HG03342 (cell line): Measurements from ENCODE around the gene KLK8.

Source experiments
- ATAC-seq: cut with Tn5 transposase; IDR thresholded peaks from one replicate; pipeline ENCODE4 v1.9.1; 2021; ENCODE audit warnings: mild to moderate bottlenecking, moderate library complexity; ENCODE audit not compliant: unreplicated experiment

KLK8 gene

DNA sequence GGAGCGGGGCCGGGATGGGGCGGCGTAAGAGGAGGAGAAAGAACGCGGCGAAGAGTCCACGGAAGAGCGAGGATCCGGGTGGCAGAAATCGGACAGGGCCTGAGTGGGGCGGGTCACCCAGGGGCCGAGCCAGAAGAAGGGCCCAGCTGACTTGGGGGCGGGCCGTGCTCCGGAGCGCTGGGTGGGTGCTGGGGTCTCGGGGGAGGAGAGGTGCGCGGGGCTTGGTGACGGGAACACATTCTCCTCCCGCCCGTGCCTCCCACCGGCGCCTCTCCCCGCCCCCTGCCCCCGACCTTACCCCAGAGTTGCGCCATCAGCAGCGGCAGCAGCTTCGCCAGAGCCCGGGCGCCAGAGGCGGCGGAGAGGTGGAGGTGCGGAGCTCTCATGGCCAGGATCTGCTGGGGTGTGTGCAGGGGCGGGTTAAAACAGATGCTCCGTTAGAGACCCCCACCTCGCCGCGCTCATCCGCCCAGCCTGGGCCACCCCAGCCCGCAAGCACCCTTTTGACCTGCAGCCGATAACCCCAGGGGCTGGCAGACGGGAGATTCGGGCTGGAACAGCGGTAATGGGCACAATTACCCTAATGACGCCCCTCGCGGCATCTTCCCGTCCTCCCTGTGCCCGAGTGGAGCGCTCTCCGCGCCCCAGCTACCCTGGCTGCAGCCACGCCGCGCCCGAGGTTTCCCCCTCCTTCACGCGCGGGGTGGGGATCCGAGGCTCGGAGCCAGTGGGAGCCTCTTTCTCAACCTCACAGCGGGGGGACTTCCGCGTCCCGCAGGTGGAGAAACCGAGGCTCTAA, 17.5 kb upstream of the KLK8 start:
- no peak for ATAC-seq

DNA sequence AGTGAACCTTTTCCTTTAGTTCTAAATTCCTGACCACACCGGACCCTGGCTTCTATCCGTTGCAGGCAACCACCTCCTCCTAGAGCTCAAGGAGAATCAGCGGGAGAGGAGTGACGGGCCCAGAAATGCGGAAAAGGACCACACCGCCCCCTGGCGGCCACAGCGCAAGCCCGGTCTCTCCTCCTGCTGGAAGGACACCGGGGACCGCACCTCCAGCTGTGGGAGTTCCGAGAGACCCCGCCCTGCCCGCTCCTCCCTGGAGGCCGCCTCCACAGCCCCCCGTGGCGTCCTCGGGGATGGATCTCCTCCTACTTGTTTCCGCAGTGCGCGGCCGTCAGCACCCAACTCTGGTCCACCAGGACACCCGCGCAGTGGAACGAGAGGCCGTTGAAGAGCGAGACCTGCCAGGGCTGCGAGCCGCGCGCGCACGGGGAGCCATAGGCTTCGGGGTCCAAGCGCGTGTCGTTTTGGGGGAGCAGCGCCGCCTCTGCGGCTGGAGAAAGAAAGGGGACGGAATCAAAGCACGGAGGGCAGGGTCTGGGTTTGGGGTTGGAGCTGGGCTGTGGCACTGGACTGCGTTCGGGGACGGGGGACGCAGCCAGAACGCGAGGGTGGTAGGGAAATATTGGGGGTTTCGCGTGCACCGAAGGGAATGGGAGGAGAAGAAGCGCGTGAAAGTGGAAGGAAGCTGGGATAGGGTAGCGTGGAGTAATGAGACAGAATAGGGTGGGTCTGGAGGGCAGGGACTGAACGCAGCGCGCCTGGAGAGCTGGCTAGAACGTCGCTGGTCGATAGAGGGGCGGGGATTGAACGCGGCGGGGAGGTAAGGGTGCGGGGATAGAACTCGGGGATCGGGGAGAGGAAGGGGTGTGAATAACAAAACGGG, 15.6 kb upstream of the KLK8 start:
- ATAC-seq, result no peak

DNA sequence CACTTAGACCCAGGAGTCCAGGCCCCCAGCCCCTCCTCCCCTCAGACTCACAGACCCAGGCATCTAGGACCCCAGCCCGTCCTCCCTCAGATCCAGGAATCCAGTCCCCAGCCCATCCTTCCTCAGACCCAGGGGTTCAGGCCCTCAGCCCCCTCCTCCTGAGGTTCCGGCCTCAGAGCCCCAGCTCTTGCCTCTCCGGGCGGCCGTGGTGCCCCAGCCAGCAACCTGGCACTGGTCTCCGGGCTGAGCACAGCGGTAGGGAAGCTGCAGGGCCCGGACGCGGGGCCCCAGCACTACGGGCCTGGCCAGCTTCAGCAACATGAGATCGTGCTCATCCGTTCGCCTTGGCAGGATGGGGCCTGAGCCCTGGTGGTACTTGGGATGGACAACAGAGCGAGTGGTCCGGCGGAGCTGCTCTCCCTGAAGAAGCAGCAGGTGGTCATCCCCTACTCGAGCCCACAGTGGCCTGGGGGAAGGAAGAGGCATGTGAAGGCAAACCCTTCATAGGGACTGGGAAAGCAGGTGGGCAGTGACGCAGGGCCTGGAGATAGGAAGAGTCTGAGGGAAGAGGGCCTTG, 14.4 kb upstream of the KLK8 start:
- ATAC-seq, result no peak

DNA sequence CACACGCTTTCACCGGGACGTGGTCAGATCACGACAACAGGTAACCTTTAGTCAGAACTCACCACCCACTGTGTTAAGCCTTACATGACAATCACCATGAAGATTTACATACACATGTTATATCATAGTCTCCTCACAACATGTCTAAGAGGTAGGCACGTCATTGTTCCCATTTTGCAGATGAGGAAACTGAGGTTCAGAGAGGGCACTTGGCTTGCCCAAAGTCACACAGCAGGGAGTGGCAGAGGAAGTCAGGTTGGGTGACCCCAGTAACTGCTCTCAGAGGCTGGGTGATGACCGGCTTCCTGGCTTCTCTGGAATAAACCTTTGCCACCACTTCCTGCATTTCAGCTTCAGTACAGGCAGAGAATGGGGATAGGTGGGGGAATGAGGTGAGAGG, 12.8 kb upstream of the KLK8 start:
- ATAC-seq, result no peak

DNA sequence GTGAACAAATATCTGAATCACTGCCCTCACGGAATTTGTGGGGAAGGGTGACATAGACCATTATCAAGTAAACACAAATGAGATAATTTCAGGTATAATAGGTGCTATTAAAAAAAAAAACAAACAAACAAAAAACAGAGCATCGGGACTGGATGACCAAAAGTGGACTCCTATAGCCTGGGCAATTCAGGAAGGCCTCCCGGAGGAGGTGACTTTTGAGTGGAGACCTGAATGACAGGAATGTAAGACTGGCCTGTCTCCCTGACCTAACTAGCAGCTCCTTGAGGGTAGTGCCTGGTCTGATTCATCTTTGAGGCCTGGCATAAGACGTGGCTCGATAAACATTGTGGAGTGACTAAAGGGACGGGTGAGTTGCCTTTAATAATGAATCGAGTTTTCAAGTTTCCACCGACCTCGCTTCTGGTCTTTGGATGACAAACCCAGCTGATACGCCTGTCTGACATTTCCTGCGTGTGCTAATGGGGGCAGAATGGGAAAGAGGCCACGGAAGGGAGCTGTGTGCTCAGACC, 11.3 kb upstream of the KLK8 start:
- ATAC-seq, result no peak

DNA sequence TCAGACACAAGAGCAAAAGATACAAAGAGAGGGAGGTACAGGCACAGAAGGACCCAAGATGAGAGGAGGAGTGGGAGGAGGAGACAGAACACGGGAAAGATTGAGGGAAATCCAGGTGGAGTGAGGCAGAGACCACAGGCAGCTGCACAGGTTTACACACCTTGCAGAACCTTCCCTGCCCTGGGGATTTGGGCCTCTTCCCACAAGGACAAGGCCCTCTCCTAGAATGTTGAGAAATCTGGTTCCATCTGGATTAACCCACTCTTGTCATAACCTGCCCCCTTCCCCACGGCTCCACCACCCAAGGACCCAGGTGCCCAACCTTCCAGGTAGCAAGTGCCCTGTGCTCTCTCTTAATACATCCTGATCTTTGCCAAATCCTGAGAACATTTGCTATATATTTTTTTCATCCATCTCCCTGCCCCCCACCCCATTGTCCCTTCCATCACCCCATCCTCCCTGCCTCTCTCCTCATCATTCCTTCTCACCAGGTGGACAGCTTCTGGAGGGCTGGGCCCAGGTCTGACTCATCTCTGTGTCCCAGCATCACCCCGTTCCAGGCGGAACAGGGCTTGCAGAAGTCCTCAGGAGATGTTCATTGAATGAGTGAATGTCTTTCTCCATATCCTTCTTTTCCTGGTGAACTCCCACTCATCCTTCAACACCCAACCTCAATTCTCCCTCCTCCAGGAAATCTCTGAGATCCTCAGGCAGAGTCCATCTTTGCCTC, 8.8 kb upstream of the KLK8 start:
- ATAC-seq, result no peak

DNA sequence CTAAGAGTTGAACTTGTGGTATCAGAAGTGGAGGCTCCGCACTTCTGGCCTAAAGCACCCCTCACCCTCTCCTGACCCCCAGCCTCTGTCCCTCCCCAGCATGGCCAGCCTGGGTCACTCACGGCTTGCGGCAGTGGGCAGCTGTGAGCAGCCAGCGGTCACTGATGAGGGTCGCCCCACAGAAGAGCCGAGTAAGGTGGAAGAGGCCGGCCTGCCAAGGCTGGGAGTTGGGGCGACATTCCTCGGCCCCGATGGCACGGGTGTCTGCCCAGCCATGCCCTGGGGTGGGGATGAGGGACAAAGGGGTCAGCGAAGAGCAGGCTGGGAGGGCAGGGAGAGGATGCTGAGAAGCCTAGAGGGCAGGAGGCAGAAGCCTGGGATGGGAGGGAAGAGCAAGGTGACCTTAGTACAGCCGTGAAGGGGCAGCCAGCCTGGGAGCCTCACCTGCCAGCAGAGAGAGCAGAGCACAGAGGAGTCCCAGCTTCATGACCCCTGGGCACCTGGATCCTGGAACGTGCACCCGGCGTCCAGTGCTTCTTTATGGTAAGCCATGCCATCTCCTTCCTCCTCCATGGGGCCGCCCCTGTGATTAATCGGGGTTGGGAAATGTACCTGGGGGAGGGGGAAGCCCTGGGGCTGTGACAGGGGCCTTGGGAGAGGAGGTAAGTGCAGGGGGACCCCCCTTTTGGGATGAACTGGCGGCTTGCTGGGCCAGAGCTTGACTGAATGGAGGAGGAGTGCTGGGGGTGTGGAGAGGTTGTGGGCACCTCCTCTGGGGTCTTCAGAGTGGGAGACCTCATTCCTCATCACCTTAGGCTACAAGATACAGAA, 7.9 kb upstream of the KLK8 start:
- no peak for ATAC-seq

DNA sequence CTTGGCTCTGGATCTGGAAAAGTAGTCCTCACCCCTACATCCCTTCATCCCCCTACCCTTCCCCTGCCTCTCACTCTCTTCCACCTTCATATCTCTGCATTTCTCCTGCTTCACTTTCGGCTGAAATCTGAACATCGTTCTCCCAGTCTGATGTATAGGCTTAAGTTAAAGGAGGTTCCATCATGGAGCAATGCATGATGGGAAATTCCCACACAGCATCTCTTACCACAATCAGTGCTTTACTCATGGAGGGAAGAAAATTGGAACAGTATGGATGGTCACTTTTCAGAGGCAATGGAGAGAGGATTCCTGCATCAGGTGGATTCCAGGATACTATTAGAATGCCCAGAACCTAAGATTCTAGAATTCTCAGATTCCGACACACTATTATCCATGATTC, 6.1 kb upstream of the KLK8 start:
- ATAC-seq, result no peak

DNA sequence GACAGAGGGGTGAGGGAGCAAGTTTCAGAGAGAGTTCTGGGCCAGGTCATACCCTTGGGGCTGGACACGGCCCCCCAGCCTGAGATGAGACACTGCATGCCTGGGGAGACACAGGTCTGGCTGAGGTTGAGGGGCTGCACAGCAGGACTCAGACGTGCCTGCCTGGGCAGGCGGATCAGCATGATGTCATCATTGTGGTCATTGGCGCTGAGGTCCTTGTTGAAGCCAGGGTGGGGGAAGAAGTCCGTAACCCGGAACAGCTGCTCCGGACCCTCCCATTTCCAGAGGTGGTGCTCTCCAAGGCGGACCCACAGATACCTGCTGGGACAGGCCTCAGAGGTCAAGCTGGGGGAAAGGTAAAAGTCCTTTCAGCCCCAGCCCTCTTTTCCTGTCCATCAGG, 5.0 kb upstream of the KLK8 start:
- no peak for ATAC-seq

DNA sequence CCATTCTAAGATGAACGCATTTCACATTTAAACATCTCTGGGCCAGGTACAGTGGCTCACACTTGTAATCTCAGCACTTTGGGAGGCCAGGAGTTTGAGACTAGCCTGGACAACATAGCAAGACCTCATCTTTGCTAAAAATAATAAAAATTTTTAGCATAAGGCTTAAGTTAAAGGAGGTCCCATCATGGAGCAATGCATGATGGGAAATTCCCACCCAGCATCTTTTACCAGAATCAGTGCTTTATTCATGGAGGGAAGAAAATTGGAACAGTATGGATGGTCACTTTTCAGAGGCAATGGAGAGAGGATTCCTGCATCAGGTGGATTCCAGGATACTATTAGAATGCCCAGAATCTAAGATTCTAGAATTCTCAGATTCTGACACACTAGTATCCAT, 3.8 kb upstream of the KLK8 start:
- ATAC-seq, result no peak

DNA sequence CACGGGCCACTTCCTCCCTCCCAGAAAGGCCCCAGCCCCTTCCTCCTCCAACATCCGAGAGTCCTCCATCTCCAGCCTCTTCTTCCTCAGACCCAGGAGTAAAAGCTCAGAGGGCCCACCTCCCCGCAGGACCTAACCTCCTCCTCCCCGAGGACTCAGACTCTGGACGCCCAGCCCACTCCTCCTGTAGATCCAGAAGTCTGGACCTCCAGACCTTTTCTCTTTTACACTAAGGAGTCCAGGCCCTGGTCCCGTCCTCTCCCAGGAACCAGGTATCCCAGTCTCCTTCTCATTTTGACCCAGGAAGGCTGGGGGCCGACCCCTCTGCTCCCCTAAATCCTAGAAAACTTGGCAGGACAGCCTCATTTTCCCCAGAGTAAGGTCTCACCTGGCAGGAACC, 1.9 kb upstream of the KLK8 start:
- no peak for ATAC-seq

DNA sequence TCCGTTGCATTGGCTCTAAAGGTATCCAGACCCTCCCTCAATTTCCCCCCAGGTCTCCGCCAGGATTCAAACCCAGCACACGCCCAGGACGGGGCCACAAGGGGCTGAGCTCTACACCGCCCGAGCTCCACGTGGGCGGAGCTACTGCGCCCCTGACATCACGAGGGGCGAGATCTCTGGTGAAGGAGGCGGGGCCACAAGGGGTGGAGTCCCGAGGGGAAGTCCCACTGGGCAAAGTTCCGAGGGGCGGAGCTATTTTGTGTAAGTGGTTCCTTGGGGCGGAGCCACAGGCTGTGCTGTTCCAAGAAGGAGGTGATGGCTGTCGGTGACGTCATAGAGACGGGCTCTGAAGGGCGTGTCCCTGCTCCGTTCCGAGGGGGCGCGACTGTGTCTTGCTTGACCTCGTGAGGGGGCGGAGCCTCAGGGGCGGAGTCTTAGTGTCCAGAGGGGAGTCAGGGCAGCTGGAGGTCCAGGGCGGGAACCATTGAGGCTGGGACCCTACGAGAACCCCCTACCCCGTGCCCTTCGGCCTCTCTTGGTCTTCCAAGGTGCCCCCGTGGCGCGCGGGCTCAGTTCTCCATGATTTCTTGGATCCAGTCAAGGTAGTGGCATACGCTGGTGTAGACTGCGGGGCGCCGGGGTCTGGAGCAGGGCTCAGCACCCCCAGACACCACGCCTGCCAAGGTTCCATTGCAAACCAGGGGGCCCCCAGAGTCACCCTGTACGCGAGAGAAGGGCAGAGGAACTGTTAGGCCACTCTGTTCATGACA, 1.3 kb upstream of the KLK8 start:
- ATAC-seq, result no peak

DNA sequence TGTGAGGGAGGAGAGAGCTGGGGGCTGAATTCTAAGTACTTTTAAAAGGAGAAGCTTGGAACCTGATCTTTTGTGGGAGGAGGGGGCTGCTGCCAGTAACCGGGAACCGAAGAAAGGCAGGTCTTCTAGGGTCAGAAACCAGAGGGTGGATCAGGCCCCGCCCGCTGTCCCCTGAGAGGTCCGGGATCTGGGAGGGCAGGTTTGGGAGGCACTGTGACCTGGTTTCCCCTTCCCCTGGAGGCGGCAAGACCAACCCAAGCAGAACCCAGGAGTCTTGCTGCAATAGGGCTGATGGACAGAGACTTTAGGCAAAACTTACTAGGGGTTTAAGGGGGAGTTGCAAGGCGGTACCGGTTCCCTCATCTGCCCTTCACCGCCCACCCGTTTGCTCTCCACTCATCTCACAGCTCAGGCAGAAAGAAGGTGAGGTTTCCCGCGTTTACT, 707 bp upstream of the KLK8 start:
- ATAC-seq, result no peak

DNA sequence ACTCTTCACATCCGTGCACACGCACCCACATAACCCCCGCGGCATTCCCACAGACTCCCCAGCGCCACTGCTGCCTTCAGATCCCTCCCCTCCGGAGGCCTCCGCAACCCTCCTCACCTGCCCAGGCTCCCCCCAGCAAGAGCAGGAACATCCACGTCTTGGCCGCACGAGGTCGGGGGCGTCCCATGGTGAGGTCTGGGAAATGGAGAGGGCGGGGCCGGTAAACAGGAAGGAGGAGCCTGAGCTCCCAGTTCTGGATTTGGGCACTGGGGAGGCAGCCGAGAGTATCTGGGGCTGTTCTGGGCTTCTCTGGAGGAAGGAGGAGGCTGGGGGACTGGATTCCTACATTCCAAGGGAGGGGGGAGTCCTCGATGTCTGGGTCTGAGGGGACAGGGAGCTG, 423 bp downstream of the KLK8 start:
- no peak for ATAC-seq

DNA sequence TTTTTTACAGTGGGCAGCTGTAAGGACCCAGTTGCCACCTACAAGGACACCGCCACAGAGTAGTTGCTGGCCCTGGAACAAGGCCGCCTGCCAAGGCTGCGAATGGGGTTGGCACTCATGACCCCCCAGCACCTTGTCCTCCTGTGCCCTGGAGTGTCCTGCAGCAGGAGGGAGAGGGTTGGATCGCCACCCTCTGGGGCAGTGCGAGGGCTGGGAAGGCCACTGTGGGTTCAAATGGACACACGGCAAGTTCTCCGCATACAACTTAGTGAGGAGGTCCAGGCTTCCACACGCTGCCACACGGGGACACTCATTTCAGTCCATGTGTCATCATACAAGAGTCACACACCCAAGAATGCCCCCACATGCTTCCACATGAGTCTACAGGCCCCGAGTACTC, 978 bp downstream of the KLK8 start:
- no peak for ATAC-seq

DNA sequence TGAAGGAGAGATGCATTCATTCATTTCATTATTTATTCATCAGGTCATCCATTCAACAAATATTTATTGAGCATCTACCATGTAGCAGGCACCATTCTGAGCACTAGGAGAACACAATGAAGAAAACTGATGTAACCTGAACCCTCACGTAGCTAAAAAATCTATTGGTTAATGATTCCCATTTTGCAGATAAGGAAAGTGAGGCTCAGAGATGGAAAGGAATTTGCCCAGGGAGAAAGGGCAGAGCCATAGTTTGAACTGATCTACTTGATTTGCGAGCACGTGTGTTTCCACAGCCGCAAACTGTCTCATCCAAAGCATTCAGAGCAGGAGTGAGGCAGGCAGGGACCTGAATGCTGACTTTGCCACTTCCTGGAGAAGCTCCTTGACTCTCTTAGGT, 2.7 kb downstream of the KLK8 start:
- ATAC-seq, result no peak

DNA sequence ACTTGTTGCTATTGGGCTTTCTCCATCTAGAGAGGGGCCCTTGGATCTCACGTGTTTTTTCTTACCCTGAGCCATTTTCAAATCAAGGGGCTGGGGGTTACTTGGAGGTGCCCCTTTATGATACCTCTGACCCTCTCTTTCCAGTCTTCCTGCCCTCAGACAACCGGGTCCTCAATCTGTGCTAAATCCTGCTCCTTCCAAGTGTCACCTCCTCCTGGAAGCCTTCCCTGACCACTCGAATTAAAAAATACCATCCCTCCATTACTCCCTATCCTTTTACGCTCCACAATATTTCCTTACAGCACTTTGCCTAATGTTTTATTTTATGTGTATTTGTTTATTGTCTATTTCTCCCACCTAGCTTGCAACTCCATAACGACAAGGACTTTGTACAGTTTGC, 3.3 kb downstream of the KLK8 start:
- no peak for ATAC-seq

DNA sequence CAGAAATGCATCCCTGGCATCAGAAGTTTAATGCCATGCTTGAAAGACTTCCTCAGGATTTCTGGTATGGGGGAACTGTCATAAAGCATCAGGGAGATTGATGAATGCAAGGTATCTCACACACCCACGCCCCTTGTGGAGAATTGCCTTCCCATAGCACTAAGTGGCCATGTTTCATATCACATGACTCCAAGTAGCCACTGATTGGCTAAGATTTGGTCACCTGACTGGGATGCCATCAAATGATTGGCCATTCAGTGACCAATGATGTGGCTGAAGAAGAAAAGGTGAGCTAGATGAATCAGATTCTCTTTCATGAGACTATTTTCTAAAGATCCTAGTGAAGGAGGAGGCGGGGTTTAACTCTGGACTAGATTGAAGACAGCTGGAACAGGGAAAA, 7.3 kb downstream of the KLK8 start:
- no peak for ATAC-seq

DNA sequence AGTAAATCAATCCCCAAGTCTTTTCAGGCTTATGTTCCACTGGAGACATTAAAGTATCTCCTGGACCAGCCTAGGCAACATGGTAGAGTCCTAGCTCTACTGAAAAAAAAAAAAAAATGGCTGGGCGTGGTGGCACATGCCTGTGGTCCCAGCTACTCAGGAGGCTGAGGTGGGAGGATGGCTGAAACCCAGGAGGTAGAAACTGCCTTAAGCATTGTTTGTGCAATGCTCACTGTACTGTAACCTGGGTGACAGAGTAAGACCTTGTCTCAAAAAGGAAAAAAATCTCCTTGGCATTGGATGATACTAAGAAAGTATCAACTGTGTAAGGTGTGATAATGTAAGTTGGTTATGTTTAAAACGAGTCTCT, 8.8 kb downstream of the KLK8 start:
- ATAC-seq, result no peak
